Measurements from ENCODE around the gene TARP.
A peak's percentile ranks its signal among the peaks of the same experiment; 100 is the strongest.

Gene TARP

GRCh38 chr7:38222481-38223096 is 50.8 kb downstream of the TARP start:
- DNase-seq (ENCODE audit: extremely low read depth, low read depth), result peak; percentile 31
- peak; percentile 78 for TF ChIP-seq CTCF (IDR thresholded peaks at IDR 0.05; ENCODE audit: low read depth, low read length)

GRCh38 chr7:38220452-38220851 is 53.0 kb downstream of the TARP start:
- no peak for TF ChIP-seq CTCF (IDR thresholded peaks at IDR 0.05; ENCODE audit: low read depth, low read length)
- DNase-seq (ENCODE audit: extremely low read depth, low read depth), result no peak

- TF ChIP-seq CTCF (IDR thresholded peaks at IDR 0.05; ENCODE audit: low read depth, low read length), result no peak
- DNase-seq (ENCODE audit: extremely low read depth, low read depth), result no peak
Observed at GRCh38 chr7:38217672-38218071, 55.8 kb downstream of the TARP start.

GRCh38 chr7:38215735-38216670 is 57.4 kb downstream of the TARP start:
- DNase-seq (ENCODE audit: extremely low read depth, low read depth), result peak; percentile 69
- TF ChIP-seq CTCF (IDR thresholded peaks at IDR 0.05; ENCODE audit: low read depth, low read length), result peak; percentile 99

GRCh38 chr7:38215115-38215514 is 58.3 kb downstream of the TARP start:
- no peak for TF ChIP-seq CTCF (IDR thresholded peaks at IDR 0.05; ENCODE audit: low read depth, low read length)
- no peak for DNase-seq (ENCODE audit: extremely low read depth, low read depth)

GRCh38 chr7:38211940-38212339 is 61.5 kb downstream of the TARP start:
- no peak for TF ChIP-seq CTCF (IDR thresholded peaks at IDR 0.05; ENCODE audit: low read depth, low read length)
- DNase-seq (ENCODE audit: extremely low read depth, low read depth), result no peak

GRCh38 chr7:38211486-38211885 is 62.0 kb downstream of the TARP start:
- no peak for DNase-seq (ENCODE audit: extremely low read depth, low read depth)

More at GRCh38 chr7:38211486-38211885, 62.0 kb downstream of the TARP start:
- no peak for TF ChIP-seq CTCF (IDR thresholded peaks at IDR 0.05; ENCODE audit: low read depth, low read length)

All from AG09319 (cell line).